ENCODE measurements around the gene CCR6.

DNA sequence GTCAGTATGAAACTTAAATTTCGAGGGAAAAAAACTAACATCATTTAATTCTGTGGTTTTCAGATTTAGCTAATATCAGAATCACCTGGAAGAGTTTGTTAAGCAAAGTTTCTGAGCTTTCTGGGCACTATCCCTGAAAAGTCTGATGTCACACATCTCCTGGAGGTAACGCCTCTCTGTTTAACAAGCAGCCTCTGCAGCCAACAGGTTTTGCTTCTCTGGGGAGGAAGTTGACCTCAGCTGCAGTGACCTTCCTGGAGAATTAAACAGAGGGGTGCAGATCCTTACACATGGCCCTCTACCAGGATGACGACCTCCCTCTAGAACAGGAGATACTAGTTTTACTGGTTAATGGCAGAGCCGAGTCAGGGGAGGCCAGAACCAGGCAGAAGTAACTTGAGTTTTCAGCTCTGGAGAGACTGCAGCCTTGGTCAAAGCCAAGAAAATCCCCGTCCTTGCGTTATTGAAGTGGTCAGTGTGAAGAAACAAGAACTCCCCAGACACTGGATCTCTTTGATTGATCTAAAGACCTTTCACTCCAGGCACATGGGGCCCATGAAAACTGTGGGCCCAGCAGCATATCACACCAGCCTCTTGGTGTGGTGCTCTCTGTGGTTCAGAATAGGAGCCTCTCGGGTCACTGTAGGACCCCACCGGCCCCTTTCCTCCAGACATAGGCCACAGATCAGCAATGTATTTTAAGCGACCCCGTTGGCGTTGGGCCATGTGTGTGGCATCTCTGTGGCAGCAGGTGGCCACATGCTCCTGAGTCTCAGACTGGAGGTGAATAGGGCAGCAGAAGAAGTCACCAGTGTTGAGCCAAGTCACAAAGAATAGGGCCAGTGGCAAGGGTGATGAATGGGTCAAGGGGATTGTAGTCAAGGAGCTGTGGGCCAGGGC lies 33.4 kb upstream of the CCR6 start:
- TF ChIP-seq, protein P1, sequence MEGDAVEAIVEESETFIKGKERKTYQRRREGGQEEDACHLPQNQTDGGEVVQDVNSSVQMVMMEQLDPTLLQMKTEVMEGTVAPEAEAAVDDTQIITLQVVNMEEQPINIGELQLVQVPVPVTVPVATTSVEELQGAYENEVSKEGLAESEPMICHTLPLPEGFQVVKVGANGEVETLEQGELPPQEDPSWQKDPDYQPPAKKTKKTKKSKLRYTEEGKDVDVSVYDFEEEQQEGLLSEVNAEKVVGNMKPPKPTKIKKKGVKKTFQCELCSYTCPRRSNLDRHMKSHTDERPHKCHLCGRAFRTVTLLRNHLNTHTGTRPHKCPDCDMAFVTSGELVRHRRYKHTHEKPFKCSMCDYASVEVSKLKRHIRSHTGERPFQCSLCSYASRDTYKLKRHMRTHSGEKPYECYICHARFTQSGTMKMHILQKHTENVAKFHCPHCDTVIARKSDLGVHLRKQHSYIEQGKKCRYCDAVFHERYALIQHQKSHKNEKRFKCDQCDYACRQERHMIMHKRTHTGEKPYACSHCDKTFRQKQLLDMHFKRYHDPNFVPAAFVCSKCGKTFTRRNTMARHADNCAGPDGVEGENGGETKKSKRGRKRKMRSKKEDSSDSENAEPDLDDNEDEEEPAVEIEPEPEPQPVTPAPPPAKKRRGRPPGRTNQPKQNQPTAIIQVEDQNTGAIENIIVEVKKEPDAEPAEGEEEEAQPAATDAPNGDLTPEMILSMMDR (IDR thresholded peaks at IDR 0.05), result no peak
- TF ChIP-seq POLR2AphosphoS5 (IDR thresholded peaks at IDR 0.05; ENCODE audit: low read depth, low read length), result no peak
- no peak for TF ChIP-seq SIN3A (IDR thresholded peaks at IDR 0.05; ENCODE audit: borderline replicate concordance, insufficient read depth, low read depth, low read length)
